ENCODE measurements around the gene SERPINA3.
"Not testable (repeated sequence)": the region's sequence is repeated elsewhere in the genome, so short reads cannot be mapped to it uniquely, and the experiment has no call there.

SERPINA3 gene

DNA sequence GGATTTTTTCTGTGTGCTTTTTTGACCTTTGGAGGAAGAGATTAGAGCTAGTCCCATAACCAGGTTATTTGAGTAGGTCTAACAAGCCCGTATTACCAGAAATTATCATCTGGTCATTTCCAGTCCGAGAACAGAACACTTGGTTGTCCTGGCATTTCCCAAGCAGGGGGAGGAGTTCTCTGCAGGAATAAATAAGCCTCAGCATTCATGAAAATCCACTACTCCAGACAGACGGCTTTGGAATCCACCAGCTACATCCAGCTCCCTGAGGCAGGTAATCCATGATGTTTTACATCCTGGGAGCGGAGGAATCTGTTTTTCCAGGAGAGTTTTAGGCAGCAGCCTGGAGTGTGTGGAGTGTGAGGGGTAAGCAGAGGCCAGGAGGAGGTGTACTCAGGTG lies at the start of gene SERPINA3:
TSS of gene SERPINA3 (plus strand) at position 218 of the 400 bp plus-strand sequence. CDS start 2,051 bp downstream, outside the sequence.
- DNase-seq = no peak

GRCh38 chr14:94562941-94563883 lies 49.0 kb upstream of the SERPINA3 start:
- no peak for DNase-seq

GRCh38 chr14:94564381-94564780 lies 47.8 kb upstream of the SERPINA3 start:
- no peak for DNase-seq

DNA sequence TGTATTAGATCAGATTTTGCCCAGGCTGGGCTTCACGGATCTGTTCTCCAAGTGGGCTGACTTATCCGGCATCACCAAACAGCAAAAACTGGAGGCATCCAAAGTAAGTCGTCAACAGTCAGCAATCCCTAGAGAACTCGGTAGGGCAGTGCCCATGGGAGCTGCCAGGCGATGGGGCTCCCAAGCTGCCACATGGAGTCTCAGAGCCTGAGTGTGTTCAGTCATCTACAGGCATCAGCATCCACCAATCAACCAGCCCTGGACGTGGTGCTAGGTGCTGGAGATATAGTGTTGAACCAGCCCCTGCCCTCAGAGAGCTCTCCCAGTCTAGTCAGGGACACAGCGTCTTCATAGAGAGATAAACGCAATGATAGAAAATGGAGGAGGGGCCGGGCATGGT lies 44.0 kb upstream of the SERPINA3 start:
- no peak for DNase-seq

DNA sequence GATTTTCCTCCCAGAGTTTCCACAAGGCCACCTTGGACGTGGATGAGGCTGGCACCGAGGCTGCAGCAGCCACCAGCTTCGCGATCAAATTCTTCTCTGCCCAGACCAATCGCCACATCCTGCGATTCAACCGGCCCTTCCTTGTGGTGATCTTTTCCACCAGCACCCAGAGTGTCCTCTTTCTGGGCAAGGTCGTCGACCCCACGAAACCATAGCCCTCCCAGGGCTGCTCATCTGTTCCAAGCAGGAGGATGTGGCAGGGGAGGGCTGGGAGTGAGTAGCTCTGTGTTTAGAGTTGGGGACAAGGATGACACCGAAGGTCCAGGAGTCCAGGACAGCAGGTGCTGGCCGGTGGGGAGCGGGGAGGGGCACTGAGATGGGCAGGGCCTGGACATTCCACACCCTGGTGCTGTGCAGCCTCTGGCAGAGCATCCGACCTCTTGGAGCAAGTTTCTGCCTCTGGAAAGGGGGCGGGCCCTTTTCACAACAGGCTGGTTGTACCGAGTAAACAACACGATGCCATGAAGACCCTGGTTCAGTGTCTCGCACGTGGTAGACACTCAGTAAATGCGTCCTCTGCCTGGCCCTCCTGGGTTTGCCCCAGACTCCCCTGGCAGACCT lies 42.7 kb upstream of the SERPINA3 start:
- no peak for DNase-seq

GRCh38 chr14:94570002-94570400 lies 42.2 kb upstream of the SERPINA3 start:
- no peak for DNase-seq

- DNase-seq = no peak
Observed at GRCh38 chr14:94570440-94570839, 41.8 kb upstream of the SERPINA3 start.

DNA sequence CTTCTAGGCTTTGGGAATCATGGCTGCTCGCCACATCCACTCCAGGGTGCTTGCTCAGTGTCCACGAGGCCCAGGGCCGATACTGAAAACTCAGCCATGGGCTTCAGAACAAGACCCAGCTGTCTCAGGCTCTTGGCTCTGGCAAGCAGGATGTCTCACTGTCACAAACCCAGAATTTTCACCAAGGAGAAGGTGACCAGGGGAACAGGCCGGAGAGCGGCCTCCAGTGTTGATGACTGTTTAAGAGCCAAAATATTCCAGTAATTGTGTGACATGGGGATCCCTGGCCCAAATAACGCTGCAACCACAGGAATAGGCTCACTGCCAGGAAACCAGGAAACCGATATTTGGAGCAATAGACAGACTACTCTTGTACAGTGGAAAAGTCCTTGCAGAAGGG lies 40.8 kb upstream of the SERPINA3 start:
- DNase-seq = no peak

DNA sequence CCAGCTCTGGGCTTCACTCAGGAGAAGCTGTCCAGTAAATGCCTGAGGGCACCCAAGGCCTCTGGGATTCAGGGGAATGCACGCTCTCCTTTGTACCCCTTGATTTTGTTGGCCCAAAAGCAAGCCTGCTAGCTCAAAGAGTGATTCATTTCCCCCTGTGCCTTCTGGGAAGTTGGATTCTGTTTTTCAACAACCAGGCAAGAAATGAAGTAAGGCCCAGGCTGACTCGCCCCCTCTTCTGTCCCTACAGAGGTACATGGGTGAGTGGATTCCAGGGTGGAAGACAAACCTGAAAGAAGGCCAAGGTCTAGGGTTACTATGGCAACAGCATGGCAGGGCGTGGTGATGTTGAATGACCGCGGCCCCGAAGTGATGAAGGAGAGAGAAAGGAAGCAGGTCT lies 40.2 kb upstream of the SERPINA3 start:
- DNase-seq = no peak

- DNase-seq = no peak
Observed at GRCh38 chr14:94572637-94573303, 39.4 kb upstream of the SERPINA3 start.

DNA sequence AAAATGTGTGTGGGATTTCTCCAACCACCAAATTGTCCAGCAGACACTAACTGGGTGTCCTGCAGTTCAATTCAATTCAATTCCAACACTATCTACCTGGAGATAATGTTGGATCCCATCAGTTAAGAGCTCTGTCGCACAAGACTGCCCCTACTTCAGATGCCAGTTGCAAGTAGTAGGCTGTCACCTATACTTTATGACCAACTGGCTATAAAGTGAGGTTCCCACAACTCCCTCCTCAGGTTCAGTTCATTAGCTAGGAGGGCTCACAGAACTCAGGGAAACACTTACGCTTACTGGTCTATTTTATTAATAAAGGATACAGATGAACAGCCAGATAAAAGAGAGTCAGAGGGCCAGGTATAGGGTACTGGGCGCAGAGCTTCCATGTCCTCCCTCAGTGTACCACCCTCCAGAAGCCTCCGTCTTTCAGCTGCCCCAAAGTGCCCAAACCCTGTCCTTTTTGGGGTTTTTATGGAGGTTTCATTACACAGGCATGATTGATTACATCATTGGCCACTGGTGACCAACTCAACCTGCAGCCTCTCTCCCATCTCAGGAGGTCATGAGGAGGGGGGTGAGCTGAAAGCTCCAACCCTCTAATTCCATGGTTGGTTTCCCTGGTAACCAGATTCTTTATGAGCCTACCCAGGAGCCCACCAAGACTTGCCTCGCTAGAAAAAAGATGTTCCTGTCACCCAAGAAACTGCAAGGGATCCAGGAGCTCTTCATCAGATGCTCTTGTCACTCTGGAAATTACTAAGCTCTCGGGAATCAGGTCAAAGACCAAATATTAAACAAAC lies 38.5 kb upstream of the SERPINA3 start:
- no peak for DNase-seq

- DNase-seq = no peak
Observed at GRCh38 chr14:94574336-94574735, 37.9 kb upstream of the SERPINA3 start.

DNA sequence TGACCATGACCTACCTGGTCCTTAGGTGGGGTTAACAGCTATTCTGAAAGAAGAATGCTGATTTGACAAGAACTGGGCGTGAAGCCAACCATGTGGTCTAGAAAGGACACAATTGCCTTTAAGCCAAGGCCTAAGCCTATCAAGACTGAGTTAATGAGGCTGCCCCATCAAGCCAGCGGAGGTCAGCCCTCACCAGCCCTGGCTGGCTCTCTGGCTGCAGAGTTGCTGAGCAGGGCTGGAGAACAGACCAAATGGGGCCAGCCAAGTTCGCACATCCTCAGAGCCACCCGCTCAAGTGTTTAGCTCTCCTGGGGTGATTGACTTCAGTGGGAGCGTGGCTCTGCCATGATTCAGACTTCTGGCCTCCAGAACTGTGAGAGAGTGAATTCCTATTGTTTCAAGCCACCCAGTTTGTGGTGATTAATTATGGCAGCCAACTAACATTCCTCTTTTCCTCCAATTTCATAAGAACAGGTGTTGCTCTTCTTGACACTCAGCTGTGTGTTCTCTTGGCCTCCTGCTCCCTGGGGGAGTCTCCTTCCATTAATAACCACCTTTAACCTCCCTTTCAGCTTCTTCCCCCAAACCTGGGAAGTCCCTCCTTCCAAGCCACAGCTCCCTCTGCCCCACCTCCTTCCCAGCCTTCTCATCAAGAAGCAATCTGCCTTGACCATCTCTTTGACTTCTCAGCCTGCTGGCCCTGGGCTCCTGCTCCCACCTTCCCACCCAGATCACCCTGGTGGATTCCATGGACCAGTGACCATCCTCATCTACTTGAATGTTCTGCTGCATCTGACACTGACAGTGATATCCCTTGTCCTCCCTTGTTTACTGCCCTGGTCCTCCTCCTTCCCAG lies 36.2 kb upstream of the SERPINA3 start:
- DNase-seq = no peak

DNA sequence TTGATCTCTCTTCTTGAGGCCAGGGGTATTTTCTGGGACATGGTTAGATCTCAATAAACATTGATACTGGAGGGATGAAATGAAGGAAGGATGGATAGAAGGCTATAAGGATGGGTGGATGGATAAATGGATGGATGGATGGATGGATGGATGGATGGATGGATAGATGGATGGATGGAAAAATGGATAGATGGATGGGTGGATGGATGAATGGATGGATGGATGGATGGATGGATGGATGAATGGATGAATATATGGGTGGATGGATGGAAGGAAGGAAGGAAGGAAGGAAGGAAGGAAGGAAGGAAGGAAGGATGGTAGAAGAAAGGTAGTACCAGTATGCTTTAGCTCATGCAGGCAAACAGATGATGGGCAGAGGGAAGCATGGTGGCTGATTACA lies 34.7 kb upstream of the SERPINA3 start:
- DNase-seq = not testable (repeated sequence)

GRCh38 chr14:94578712-94579111 lies 33.5 kb upstream of the SERPINA3 start:
- no peak for DNase-seq

GRCh38 chr14:94581127-94581999 lies 30.8 kb upstream of the SERPINA3 start, which contains the start of gene SERPINA5:
Gene SERPINA5, plus strand, starts transcription at chr14:94581426. Its CDS starts 5,937 bp downstream, at chr14:94587363.
- DNase-seq = no peak

DNA sequence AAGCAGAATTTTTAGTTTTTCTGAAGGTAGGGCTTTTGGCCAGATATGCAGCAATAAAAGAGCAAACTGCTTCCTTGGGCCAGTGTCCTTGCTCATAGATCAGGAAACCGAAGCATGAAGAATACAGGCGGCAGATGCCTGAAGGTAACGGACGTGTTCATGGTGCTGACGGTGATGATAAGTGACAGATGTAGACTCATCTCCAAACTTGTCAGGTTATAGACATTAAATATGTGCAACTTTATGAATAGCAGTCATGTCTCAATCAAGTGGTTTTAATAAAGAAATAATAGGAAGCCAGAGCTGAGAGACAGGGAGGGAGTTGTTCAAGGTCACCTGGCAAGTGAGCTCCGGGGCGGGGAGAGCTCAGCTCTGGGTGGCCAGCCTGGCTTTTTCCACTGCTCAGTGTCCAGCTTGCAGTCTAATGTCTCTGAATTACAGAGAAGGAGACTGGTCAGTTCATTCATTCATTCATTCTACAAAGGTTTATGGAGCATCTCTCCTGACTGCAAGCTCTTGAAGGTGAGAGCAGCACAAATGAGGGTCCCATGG lies 29.9 kb upstream of the SERPINA3 start:
- DNase-seq = no peak

DNA sequence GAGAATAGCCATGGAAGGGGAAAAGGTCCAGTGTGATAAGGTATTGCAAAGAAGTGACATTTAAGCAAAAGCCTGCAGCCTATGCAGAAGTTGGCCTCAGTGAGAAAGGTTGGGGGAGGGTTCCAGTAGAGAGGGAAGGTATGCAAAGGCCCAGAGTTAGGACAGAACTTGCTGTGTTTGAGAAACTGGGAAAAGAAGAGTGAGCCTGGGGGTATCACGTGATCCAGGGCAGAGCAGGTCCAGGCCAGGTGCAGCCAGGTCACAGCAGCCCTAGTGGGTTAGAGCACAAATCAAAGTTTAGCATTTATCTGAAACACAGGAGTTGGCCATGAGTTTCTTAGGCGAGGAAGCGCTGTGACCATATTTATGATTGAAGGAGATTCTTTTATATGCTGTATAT lies 29.3 kb upstream of the SERPINA3 start:
- no peak for DNase-seq

GRCh38 chr14:94583557-94583956 lies 28.6 kb upstream of the SERPINA3 start:
- no peak for DNase-seq

- DNase-seq = no peak
Observed at GRCh38 chr14:94584591-94585280, 27.5 kb upstream of the SERPINA3 start.
